Smooth muscle cell (in vitro differentiated cells): ENCODE measurements around the gene AIFM1. TPM values are rescaled to one million over a fixed set of nuclear protein-coding genes. Genes with fewer than 3 reads are reported as not detected.

Source experiments
- DNase-seq: peaks from one replicate; lab custom pipeline; 2025; ENCODE audit not compliant: unreplicated experiment; lab: John Stamatoyannopoulos, UW
- H2AFZ ChIP-seq: fragments of 200-600 bp; sonication (generic); 2 replicates; pipeline ENCODE4 v1.6.0; 2016; ENCODE audit warnings: antibody characterized with exemption, low read depth, mild to moderate bottlenecking
- H3F3A ChIP-seq: fragments of 200-600 bp; sonication (generic); 2 replicates; pipeline ENCODE4 v1.6.0; 2017; ENCODE audit warnings: antibody characterized with exemption, low read depth
- H3K27ac ChIP-seq: fragments of 200-600 bp; sonication (generic); 2 replicates; pipeline ENCODE4 v1.5.1; 2016; ENCODE audit warnings: low read depth, mild to moderate bottlenecking
- H3K27me3 ChIP-seq: fragments of 200-600 bp; sonication (generic); 2 replicates; pipeline ENCODE4 v1.6.1; 2016; ENCODE audit warnings: low read depth, mild to moderate bottlenecking
- H3K36me3 ChIP-seq: fragments of 200-600 bp; sonication (generic); 2 replicates; pipeline ENCODE4 v1.5.1; 2016; ENCODE audit warnings: low read depth
- H3K4me1 ChIP-seq: fragments of 200-600 bp; sonication (generic); 2 replicates; pipeline ENCODE4 v1.5.1; 2016; ENCODE audit warnings: low read depth
- H3K4me2 ChIP-seq: fragments of 200-600 bp; sonication (generic); 2 replicates; pipeline ENCODE4 v1.6.0; 2016; ENCODE audit warnings: mild to moderate bottlenecking
- H3K4me3 ChIP-seq: fragments of 200-600 bp; sonication (generic); 2 replicates; pipeline ENCODE4 v1.5.1; 2016; ENCODE audit warnings: mild to moderate bottlenecking
- H3K79me2 ChIP-seq: fragments of 200-600 bp; sonication (generic); 2 replicates; pipeline ENCODE4 v1.6.0; 2016; ENCODE audit warnings: low read depth, mild to moderate bottlenecking
- H3K9ac ChIP-seq: fragments of 200-600 bp; sonication (generic); 2 replicates; pipeline ENCODE4 v1.6.0; 2016; ENCODE audit warnings: low read depth
- H3K9me3 ChIP-seq: fragments of 200-600 bp; sonication (generic); replicated peaks from 2 replicates; pipeline ENCODE4 v1.5.1; 2016; ENCODE audit warnings: low read depth
- H4K20me1 ChIP-seq: fragments of 200-600 bp; sonication (generic); 2 replicates; pipeline ENCODE4 v1.6.0; 2016; ENCODE audit warnings: low read depth
- CTCF ChIP-seq: fragments of 200-600 bp; sonication (generic); IDR thresholded peaks from 2 replicates; pipeline ENCODE4 v1.5.1; 2017; ENCODE audit warnings: borderline replicate concordance, mild to moderate bottlenecking, antibody characterized with exemption; ENCODE audit not compliant: insufficient read depth, poor library complexity, severe bottlenecking
- WGBS: methylation state at CpG from one replicate; pipeline ENCODE4 v1.1.7; 2016; ENCODE audit warnings: low lambda C conversion rate; 5-methylcytosine and 5-hydroxymethylcytosine counted together
- polyA plus RNA-seq: library from polyadenylated mRNA; unstranded; fragments of >200 nt; fragmentation: Nextera tagmentation; extraction: Ambion mirVana; gene quantifications from 2 replicates; pipeline ENCODE4 v1.2.1, GENCODE V29; 2016
- total RNA-seq: library from RNA; depleted of rRNA; stranded (reverse); fragments of >200 nt; gene quantifications from 2 replicates; pipeline ENCODE4 v1.2.3, GENCODE V29; 2014

Gene AIFM1
- total and polyA plus RNA-seq, 2 experiments from 2014 or later: 35.8 to 39.0 TPM

- no peak for TF ChIP-seq CTCF
- Histone ChIP-seq H3K27ac (no peak overlapping the region), H3F3A (no peaks in the 10 kb centered on the region), H3K36me3 (no peaks in the 10 kb centered on the region), H3K9ac (no peak overlapping the region), H3K27me3 (no peaks in the 10 kb centered on the region), H3K4me2 (no peak overlapping the region), H3K9me3 (no peaks in the 10 kb centered on the region), H3K4me1 (peaks cover 4% of the 10 kb centered on the region), H3K4me3 (no peak overlapping the region), H3K79me2 (peaks cover 38% of the 10 kb centered on the region), H4K20me1 (peaks cover 55% of the 10 kb centered on the region), H2AFZ (no peak overlapping the region)
- DNase-seq: no peak
- WGBS: 74% methylated on average over 10 of the region's 10 CpGs
Observed at GRCh38 chrX:130106071-130106470, 59.6 kb downstream of the AIFM1 start.

GRCh38 chrX:130105244-130105643 lies 60.4 kb downstream of the AIFM1 start:
- Histone ChIP-seq H3K36me3 (no peaks in the 10 kb centered on the region), H3F3A (no peaks in the 10 kb centered on the region), H3K9me3 (no peaks in the 10 kb centered on the region), H2AFZ (no peak overlapping the region), H3K4me3 (no peak overlapping the region), H3K4me1 (peaks cover 4% of the 10 kb centered on the region), H4K20me1 (peaks cover 63% of the 10 kb centered on the region), H3K9ac (no peak overlapping the region), H3K27ac (no peak overlapping the region), H3K4me2 (no peak overlapping the region), H3K79me2 (peaks cover 42% of the 10 kb centered on the region), H3K27me3 (no peaks in the 10 kb centered on the region)
- no peak for DNase-seq
- no peak for TF ChIP-seq CTCF
- WGBS: 80% methylated on average over 3 of the region's 3 CpGs

GRCh38 chrX:130103605-130104004 lies 62.0 kb downstream of the AIFM1 start:
- peaks cover 46% of the 10 kb centered on the region for H3K79me2 ChIP-seq
- H3K9ac ChIP-seq: no peak overlapping the region
- no peaks in the 10 kb centered on the region for H3K27me3 ChIP-seq
- peaks cover 68% of the 10 kb centered on the region for H4K20me1 ChIP-seq
- H3F3A ChIP-seq: no peaks in the 10 kb centered on the region
- no peak for DNase-seq
- TF ChIP-seq CTCF: no peak
- H3K4me2 ChIP-seq: no peak overlapping the region
- no peak overlapping the region for H2AFZ ChIP-seq
- peaks cover 4% of the 10 kb centered on the region for H3K4me1 ChIP-seq
- H3K27ac ChIP-seq: no peak overlapping the region
- WGBS: 67% methylated on average over 3 of the region's 3 CpGs
- H3K36me3 ChIP-seq: no peaks in the 10 kb centered on the region
- no peaks in the 10 kb centered on the region for H3K9me3 ChIP-seq
- no peak overlapping the region for H3K4me3 ChIP-seq

GRCh38 chrX:130100180-130100579 lies 65.5 kb downstream of the AIFM1 start:
- Histone ChIP-seq H3K27ac (no peak overlapping the region), H3K4me3 (no peak overlapping the region), H3K27me3 (no peaks in the 10 kb centered on the region), H3K36me3 (no peaks in the 10 kb centered on the region), H3K4me2 (no peak overlapping the region), H3K9ac (no peak overlapping the region), H2AFZ (no peak overlapping the region), H3F3A (no peaks in the 10 kb centered on the region), H3K79me2 (peaks cover 36% of the 10 kb centered on the region), H4K20me1 (peaks cover 53% of the 10 kb centered on the region), H3K4me1 (no peaks in the 10 kb centered on the region), H3K9me3 (no peaks in the 10 kb centered on the region)
- TF ChIP-seq CTCF: no peak
- no peak for DNase-seq
- 87% methylated on average over 5 of the region's 5 CpGs for WGBS
